Measurements from ENCODE around the gene CPVL. TPM values are rescaled to one million over a fixed set of nuclear protein-coding genes. Genes with fewer than 3 reads are reported as not detected.
"Not testable (repeated sequence)": the region's sequence is repeated elsewhere in the genome, so short reads cannot be mapped to it uniquely, and the experiment has no call there.

CPVL gene
- polyA plus RNA-seq, 2 of the 4 experiments (the other 2 are of a cell fraction), result 0.05 TPM; not detected in 1

DNA sequence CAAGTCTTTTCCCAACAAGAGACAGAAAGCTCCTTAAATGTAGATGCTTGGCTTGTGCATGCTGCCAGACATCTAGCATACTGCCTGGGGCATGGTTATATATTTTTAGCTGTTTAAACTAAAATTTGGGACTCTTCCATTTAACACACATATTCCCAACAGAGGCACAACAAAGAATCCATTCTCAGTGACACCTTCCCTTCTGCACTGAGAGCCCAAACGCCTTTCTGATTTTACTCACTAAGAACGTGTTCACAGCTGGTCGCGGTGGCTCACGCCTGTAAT is 49.9 kb downstream of the CPVL start:
- TF ChIP-seq, protein P1, sequence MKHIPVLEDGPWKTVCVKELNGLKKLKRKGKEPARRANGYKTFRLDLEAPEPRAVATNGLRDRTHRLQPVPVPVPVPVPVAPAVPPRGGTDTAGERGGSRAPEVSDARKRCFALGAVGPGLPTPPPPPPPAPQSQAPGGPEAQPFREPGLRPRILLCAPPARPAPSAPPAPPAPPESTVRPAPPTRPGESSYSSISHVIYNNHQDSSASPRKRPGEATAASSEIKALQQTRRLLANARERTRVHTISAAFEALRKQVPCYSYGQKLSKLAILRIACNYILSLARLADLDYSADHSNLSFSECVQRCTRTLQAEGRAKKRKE (CRISPR knock-in tag; IDR thresholded peaks at IDR 0.05; ENCODE audit: low read depth), result no peak
- TF ChIP-seq HDAC2 (IDR thresholded peaks at IDR 0.05) (no peak), HOXB5 (CRISPR knock-in tag; IDR thresholded peaks at IDR 0.05) (no peak)
- FAIRE-seq, result no peak
- Histone ChIP-seq H3K4me1 (no peaks in the 10 kb centered on the region), H3K9me3 (no peaks in the 10 kb centered on the region), H3K4me2 (no peak overlapping the region), H3K27ac (no peak overlapping the region), H3K4me3 (no peak overlapping the region)
- ChIA-PET POLR2A (no interaction called here), CTCF (interaction anchor here (1.0 to 22.6 kb wide), 2 partner anchors 10 to 172 kb away, joined by 3 to 393 read pairs; no protein-coding TSS in a partner anchor)
- DNase-seq (ENCODE audit: low read depth in 1 of 2, low spot score in 1 of 2), result no peak
- 66% methylated on average over 5 of the region's 5 CpGs for WGBS (ENCODE audit: missing lambda C conversion rate)
- ATAC-seq, result no peak

DNA sequence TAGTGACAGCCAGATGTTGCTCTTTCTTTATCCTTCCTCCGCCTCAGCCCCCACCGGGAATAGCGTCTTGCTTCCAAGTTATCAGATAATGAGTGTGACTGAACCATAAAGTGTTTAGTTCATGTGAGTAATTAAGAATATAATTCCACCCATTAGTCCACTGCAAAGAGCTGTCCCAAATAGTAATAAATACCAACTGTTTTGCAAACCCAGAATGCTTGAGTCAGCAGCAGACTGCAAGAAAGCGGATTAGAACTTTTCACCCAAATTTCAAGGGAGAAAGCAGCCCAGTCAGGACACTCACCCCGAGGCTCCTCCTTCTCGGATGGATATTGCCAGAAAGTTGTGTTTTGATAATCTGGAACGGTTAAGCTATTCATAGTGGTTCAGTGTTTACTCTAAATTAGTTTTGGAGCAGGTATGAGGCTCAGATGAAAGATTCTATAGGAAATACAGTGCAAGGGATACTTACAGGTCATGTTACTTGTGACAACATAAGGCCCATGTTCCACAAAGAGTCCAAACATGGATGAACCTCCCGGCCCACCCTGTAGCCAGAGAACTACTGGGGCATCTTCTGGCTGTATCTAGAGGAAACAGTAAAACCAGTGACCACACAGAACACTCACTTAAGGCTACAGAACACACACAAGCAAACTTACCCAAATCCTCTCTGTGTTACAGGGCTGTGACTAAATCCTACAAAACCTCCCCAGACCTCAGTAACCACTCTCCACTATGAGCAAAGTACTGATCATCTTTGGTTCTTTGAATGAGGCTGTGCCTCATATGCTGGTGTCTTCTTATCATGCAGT is 50.5 kb downstream of the CPVL start:
- Histone ChIP-seq H3K27ac (no peak overlapping the region), H3K4me2 (no peak overlapping the region), H3K9me3 (no peaks in the 10 kb centered on the region), H3K4me3 (no peak overlapping the region), H3K4me1 (no peaks in the 10 kb centered on the region)
- TF ChIP-seq KDM5A (IDR thresholded peaks at IDR 0.05), result no peak
- no peak for TF ChIP-seq RCOR1 (IDR thresholded peaks at IDR 0.05; ENCODE audit: low read depth, low read length)
- no peak for TF ChIP-seq MAZ (IDR thresholded peaks at IDR 0.05; ENCODE audit: borderline replicate concordance, low read depth, low read length)
- TF ChIP-seq, protein P2, sequence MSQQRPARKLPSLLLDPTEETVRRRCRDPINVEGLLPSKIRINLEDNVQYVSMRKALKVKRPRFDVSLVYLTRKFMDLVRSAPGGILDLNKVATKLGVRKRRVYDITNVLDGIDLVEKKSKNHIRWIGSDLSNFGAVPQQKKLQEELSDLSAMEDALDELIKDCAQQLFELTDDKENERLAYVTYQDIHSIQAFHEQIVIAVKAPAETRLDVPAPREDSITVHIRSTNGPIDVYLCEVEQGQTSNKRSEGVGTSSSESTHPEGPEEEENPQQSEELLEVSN (IDR thresholded peaks at IDR 0.05; ENCODE audit: borderline replicate concordance, low read depth), result no peak
- TF ChIP-seq KDM1A (IDR thresholded peaks at IDR 0.05; ENCODE audit: low read depth), result no peak
- TF ChIP-seq FOSB (CRISPR knock-in tag; IDR thresholded peaks at IDR 0.05), result no peak
- TF ChIP-seq SMC3 (IDR thresholded peaks at IDR 0.05), result no peak
- TF ChIP-seq CEBPB (IDR thresholded peaks at IDR 0.05), result no peak
- TF ChIP-seq HOXB5 (CRISPR knock-in tag; IDR thresholded peaks at IDR 0.05), result no peak
- no peak for TF ChIP-seq CHD2 (IDR thresholded peaks at IDR 0.05; ENCODE audit: low read length, partially characterized antibody)
- no peak for TF ChIP-seq EHMT2 (IDR thresholded peaks at IDR 0.05; ENCODE audit: low read depth)
- 44% methylated on average over 8 of the region's 8 CpGs for WGBS (ENCODE audit: missing lambda C conversion rate)
- ATAC-seq (no peak), DNase-seq (ENCODE audit: low read depth in 1 of 2, low spot score in 1 of 2) (no peak), FAIRE-seq (no peak)
- ChIA-PET POLR2A (no interaction called here), CTCF (interaction anchor here (1.0 to 22.6 kb wide), 3 partner anchors 10 to 172 kb away, joined by 3 to 393 read pairs (median 5); no protein-coding TSS in a partner anchor)

DNA sequence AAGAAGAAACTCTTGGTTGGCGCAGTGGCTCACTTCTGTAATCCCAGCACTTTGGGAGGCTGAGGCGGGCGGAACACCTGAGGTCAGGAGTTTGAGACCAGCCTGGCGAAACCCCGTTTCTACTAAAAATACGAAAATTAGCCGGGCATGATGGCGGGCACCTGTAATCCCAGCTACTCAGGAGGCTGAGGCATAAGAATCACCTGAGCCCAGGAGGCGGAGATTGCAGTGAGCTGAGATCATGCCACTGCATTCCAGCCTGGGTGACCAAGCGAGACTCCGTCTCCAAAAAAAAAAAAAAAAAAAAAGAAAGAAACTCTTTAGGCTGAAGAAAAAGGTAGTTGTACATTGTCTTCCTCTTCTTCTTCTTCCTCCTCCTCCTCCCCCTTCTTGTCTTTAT is 53.2 kb downstream of the CPVL start:
- FAIRE-seq; DNase-seq (ENCODE audit: low read depth in 1 of 2, low spot score in 1 of 2); POLR2A ChIA-PET; ATAC-seq; H3K4me2 ChIP-seq; H3K27ac ChIP-seq; H3K4me1 ChIP-seq; H3K9me3 ChIP-seq; H3K4me3 ChIP-seq: not testable (repeated sequence)
- CTCF ChIA-PET, result interaction anchor here (22.6 kb wide), 1 partner anchor 169 kb away, joined by 393 read pairs; no protein-coding TSS in a partner anchor
- WGBS (ENCODE audit: missing lambda C conversion rate), result 69% methylated on average over 11 of the region's 11 CpGs

DNA sequence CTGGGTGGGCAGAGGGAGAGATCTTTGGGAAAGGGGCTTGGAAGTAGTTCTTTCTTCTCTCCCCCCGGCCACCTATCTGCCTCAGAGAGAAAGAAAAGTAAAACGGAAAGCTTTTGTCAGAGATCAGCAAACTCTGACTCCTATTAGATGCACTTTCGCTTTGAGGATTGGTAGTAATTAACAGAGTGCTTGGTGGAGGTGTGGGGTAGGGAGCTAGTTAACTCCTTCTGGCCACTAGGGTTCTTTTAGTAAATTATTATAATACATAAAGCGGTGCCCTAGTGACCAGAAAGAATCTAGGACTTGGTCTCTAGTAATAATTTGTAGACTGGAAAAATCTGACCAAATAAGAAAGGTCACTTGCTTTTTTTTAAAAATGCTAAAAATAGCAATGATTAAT is 54.6 kb downstream of the CPVL start:
- ChIA-PET POLR2A (no interaction called here), CTCF (interaction anchor here (0.8 to 2.9 kb wide), 6 partner anchors 10 to 317 kb away, joined by 3 to 13 read pairs (median 9); no protein-coding TSS in a partner anchor)
- H3K9me3 ChIP-seq, result no peaks in the 10 kb centered on the region
- FAIRE-seq (no peak), DNase-seq (ENCODE audit: low read depth in 1 of 2, low spot score in 1 of 2) (peak in 1 of 2 experiments; percentile 10), ATAC-seq (no peak)
- no peak overlapping the region for H3K27ac ChIP-seq
- WGBS (ENCODE audit: missing lambda C conversion rate), result 9% methylated on average over 4 of the region's 4 CpGs
- no peak overlapping the region for H3K4me3 ChIP-seq
- TF ChIP-seq PHF8 (IDR thresholded peaks at IDR 0.05; ENCODE audit: borderline replicate concordance, low read depth), result no peak
- TF ChIP-seq EP300 (IDR thresholded peaks at IDR 0.05), result no peak
- no peak for TF ChIP-seq ZC3H11A (IDR thresholded peaks at IDR 0.05)
- TF ChIP-seq CBX8 (IDR thresholded peaks at IDR 0.05), result no peak
- TF ChIP-seq KDM1A (IDR thresholded peaks at IDR 0.05; ENCODE audit: low read depth), result no peak
- TF ChIP-seq MYC (IDR thresholded peaks at IDR 0.05; ENCODE audit: borderline replicate concordance, low read length), result no peak
- TF ChIP-seq, protein P1 (CRISPR knock-in tag; IDR thresholded peaks at IDR 0.05; ENCODE audit: low read depth), result no peak
- no peak for TF ChIP-seq GATA3 (IDR thresholded peaks at IDR 0.05; ENCODE audit: borderline replicate concordance)
- TF ChIP-seq MAZ (IDR thresholded peaks at IDR 0.05; ENCODE audit: borderline replicate concordance, low read depth, low read length), result no peak
- TF ChIP-seq ZSCAN20 (CRISPR knock-in tag; IDR thresholded peaks at IDR 0.05), result no peak
- no peak for TF ChIP-seq HDAC2 (IDR thresholded peaks at IDR 0.05)
- no peak for TF ChIP-seq EHF (CRISPR knock-in tag; IDR thresholded peaks at IDR 0.05)
- TF ChIP-seq, protein P2 (IDR thresholded peaks at IDR 0.05; ENCODE audit: borderline replicate concordance, low read depth), result no peak
- no peak for TF ChIP-seq RAD21 (conservative IDR thresholded peaks at IDR 0.05 in 1 of 2, IDR thresholded peaks at IDR 0.05 in 1 of 2)
- no peak for TF ChIP-seq RARB (CRISPR knock-in tag; IDR thresholded peaks at IDR 0.05)
- TF ChIP-seq FOSB (CRISPR knock-in tag; IDR thresholded peaks at IDR 0.05), result no peak
- TF ChIP-seq JUN (IDR thresholded peaks at IDR 0.05), result no peak
- no peak for TF ChIP-seq TFCP2L1 (CRISPR knock-in tag; IDR thresholded peaks at IDR 0.05)
- no peak for TF ChIP-seq POLR2A (IDR thresholded peaks at IDR 0.05; ENCODE audit: low read length)
- peak overlapping the region; percentile 47 for H3K4me2 ChIP-seq
- H3K4me1 ChIP-seq, result no peaks in the 10 kb centered on the region

Measured in A549 (cell line).